Lung (tissue), 12 donors: Measurements from ENCODE around the gene LIMCH1. TPM values are rescaled to one million over a fixed set of nuclear protein-coding genes. Genes with fewer than 3 reads are reported as not detected.

ENCODE experiments used
- ATAC-seq: fragments of 200-7000 bp; cut with Tn5 transposase; one replicate; pipeline ENCODE4 v1.9.1; 2020; ENCODE audit warnings: moderate number of reproducible peaks; ENCODE audit not compliant: insufficient read depth, low FRiP score
- DNase-seq, 3 donors: peaks; one replicate each; pipeline ENCODE4 v3.0.0-alpha.2; 2013 to 2017
- H3K27ac ChIP-seq, 2 donors: one replicate each; pipeline ENCODE4 v1.5.1; 2013; ENCODE audit warnings: mild to moderate bottlenecking in 2 of 2, moderate library complexity in 2 of 2, control low read depth in 1 of 2, inconsistent platforms in 1 of 2, low read depth in 1 of 2, low read length in 1 of 2
- H3K27me3 ChIP-seq, 3 donors: one replicate each; pipeline ENCODE4 v1.5.1; 2013; ENCODE audit warnings: low read length in 2 of 3; ENCODE audit not compliant: control insufficient read depth in 3 of 3, insufficient read depth in 3 of 3
- H3K36me3 ChIP-seq, 4 donors: one replicate each; pipeline ENCODE4 v1.5.1; 2013; ENCODE audit warnings: low read length in 4 of 4, mild to moderate bottlenecking in 1 of 4, moderate library complexity in 1 of 4; ENCODE audit not compliant: control insufficient read depth in 4 of 4, insufficient read depth in 4 of 4
- H3K4me1 ChIP-seq, 5 donors: one replicate each; pipeline ENCODE4 v1.5.1; 2013; ENCODE audit warnings: low read length in 5 of 5, mild to moderate bottlenecking in 2 of 5, moderate library complexity in 1 of 5; ENCODE audit not compliant: control insufficient read depth in 5 of 5, insufficient read depth in 5 of 5
- H3K4me3 ChIP-seq: one replicate; pipeline ENCODE4 v1.5.1; 2013; ENCODE audit warnings: mild to moderate bottlenecking, control low read depth, moderate library complexity
- H3K9ac ChIP-seq, 2 donors: one replicate each; pipeline ENCODE4 v1.5.1; 2013; ENCODE audit warnings: low read length in 2 of 2, control low read depth in 1 of 2; ENCODE audit not compliant: insufficient read depth in 1 of 2
- H3K9me3 ChIP-seq, 4 donors: one replicate each; pipeline ENCODE4 v1.5.1; 2013; ENCODE audit warnings: low read length in 3 of 4, mild to moderate bottlenecking in 1 of 4, moderate library complexity in 1 of 4; ENCODE audit not compliant: control insufficient read depth in 4 of 4, insufficient read depth in 3 of 4
- CTCF ChIP-seq: IDR thresholded peaks from 2 replicates; pipeline ENCODE4 v1.5.1; 2012; ENCODE audit warnings: mild to moderate bottlenecking; ENCODE audit errors: control extremely low read depth, extremely low read depth
- WGBS, 2 donors: extraction: QIAGEN DNeasy Blood & Tissue Kit; methylation state at CpG; one replicate each; pipeline ENCODE4 v1.1.7; 2013; 5-methylcytosine and 5-hydroxymethylcytosine counted together
- polyA plus RNA-seq, 2 donors: library from polyadenylated mRNA; stranded (reverse); fragments of 200-250 nt; gene quantifications; one replicate each; pipeline ENCODE4 v1.2.1, GENCODE V29; 2013
- total RNA-seq, 2 donors: library from RNA; depleted of rRNA in 1 of 2; stranded (reverse); fragments of >200 nt in 1 of 2; gene quantifications; one replicate each; pipeline ENCODE4 v1.2.1, GENCODE V29; 2014 to 2021
- donor health status: control.
- donor health status: control.
- donor health status: Bipolar disorder and iron deficiency.
- donor health status: healthy.
- donor health status: DM: yes; HTN: yes; CAD: no.

The LIMCH1 gene
- total and polyA plus RNA-seq, 4 donors = 43.4 to 299 (median 128) TPM

GRCh38 chr4:41551536-41551935, 13.6 kb downstream of the LIMCH1 start:
- Histone ChIP-seq H3K27me3 (no peaks in the 10 kb centered on the region), H3K36me3 (peaks cover 0 to 9% (median 3%) of the 10 kb centered on the region in 4 donors), H3K4me3 (no peak overlapping the region), H3K27ac (no peak overlapping the region), H3K9ac (no peak overlapping the region), H3K9me3 (no peaks in the 10 kb centered on the region), H3K4me1 (peaks cover 0 to 48% (median 11%) of the 10 kb centered on the region in 5 donors)
- 82 to 86% methylated on average over 2 of the region's 2 CpGs for WGBS, 2 donors
- no peak for ATAC-seq
- DNase-seq = peak; percentile 45 to 96 (median 94)
- TF ChIP-seq CTCF = no peak

DNA sequence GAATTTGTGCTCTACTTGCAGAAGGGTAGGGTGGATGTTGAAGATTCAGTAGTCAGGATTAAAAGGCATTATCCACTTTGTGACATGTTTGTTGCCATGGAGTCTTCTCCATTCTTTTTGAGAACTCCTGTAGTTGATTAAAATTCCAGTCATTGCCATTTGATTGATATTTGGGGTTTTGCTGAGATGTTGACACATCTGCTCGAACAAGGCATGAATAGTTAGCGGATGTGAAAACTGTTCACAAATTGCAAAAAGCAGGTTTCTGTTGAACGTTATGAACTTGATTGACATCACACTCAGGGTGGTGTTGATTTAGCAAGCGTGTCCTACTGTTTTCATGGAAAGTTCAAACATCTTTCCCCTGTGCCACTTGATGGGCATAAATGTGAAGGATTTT, 16.9 kb downstream of the LIMCH1 start:
- ATAC-seq (no peak), DNase-seq (no peak)
- Histone ChIP-seq H3K9ac (no peak overlapping the region), H3K27me3 (no peaks in the 10 kb centered on the region), H3K27ac (no peak overlapping the region), H3K4me1 (peaks cover 0 to 43% (median 8%) of the 10 kb centered on the region in 5 donors), H3K4me3 (no peak overlapping the region), H3K36me3 (peaks cover 0 to 5% (median 3%) of the 10 kb centered on the region in 4 donors), H3K9me3 (no peaks in the 10 kb centered on the region)
- 90% methylated on average over 4 of the region's 4 CpGs for WGBS, 2 donors
- no peak for TF ChIP-seq CTCF

DNA sequence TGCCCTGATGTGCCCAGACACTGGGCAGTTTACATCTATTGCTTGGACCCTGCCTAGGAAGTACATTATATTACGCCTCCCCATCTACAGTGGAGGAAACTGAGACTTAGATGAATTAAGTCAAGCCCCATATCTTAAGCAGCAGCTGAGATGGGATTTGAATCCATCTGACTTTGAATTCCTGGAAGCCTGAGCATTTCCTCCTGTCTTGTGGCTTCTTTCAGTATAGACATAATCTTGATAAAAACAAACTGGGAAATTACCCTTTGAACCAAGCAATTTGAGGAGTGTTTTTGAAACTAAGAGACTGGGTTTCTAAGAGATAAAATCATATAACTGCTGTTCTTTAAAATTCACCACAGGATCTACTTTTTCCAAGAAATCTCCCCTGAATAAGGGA, 18.6 kb downstream of the LIMCH1 start:
- ATAC-seq (no peak), DNase-seq (peak in 1 of 3 donors; percentile 59)
- Histone ChIP-seq H3K27me3 (no peaks in the 10 kb centered on the region), H3K36me3 (peaks cover 0 to 5% (median 3%) of the 10 kb centered on the region in 4 donors), H3K4me3 (no peak overlapping the region), H3K9ac (no peak overlapping the region), H3K4me1 (peaks cover 2 to 43% (median 12%) of the 10 kb centered on the region in 5 donors), H3K27ac (no peak overlapping the region), H3K9me3 (no peaks in the 10 kb centered on the region)
- no peak for TF ChIP-seq CTCF
- 72 to 85% methylated on average over 1 of the region's 1 CpG for WGBS, 2 donors

GRCh38 chr4:41559940-41560516, 22.1 kb downstream of the LIMCH1 start:
- H3K36me3 ChIP-seq = peaks cover 0 to 2% (median 0%) of the 10 kb centered on the region in 4 donors
- H3K9me3 ChIP-seq = no peaks in the 10 kb centered on the region
- DNase-seq (no peak), ATAC-seq (no peak)
- H3K9ac ChIP-seq = no peak overlapping the region
- 80 to 87% methylated on average over 2 of the region's 2 CpGs for WGBS, 2 donors
- no peaks in the 10 kb centered on the region for H3K27me3 ChIP-seq
- H3K4me1 ChIP-seq = peaks cover 2 to 32% (median 11%) of the 10 kb centered on the region in 5 donors
- no peak overlapping the region for H3K4me3 ChIP-seq
- peak overlapping the region; percentile 4 to 10 for H3K27ac ChIP-seq
- TF ChIP-seq CTCF = no peak
